Small intestine (tissue), 7 donors: ENCODE results near the gene MFRP. TPM values are rescaled to one million over a fixed set of nuclear protein-coding genes. Genes with fewer than 3 reads are reported as not detected.

ENCODE experiments used
- DNase-seq, 2 donors: peaks; one replicate each; pipeline versions ENCODE4 v3.0.0 to v3.0.0-alpha.2; 2013
- FAIRE-seq: peaks from 2 replicates; lab custom pipeline; 2012; peaks lifted over from hg19 to GRCh38; lab: Jason Lieb, UNC
- H3K27ac ChIP-seq, 3 donors: one replicate each; pipeline ENCODE4 v1.5.1; 2013; ENCODE audit warnings: low read length in 2 of 3, mild to moderate bottlenecking in 2 of 3, control low read depth in 1 of 3, inconsistent platforms in 1 of 3, low read depth in 1 of 3, moderate library complexity in 1 of 3
- H3K27me3 ChIP-seq, 3 donors: one replicate each; pipeline ENCODE4 v1.6.1; 2013; ENCODE audit warnings: low read length in 3 of 3, inconsistent platforms in 1 of 3; ENCODE audit not compliant: control insufficient read depth in 3 of 3, insufficient read depth in 3 of 3
- H3K36me3 ChIP-seq, 3 donors: one replicate each; pipeline ENCODE4 v1.6.1; 2013; ENCODE audit warnings: low read length in 3 of 3, inconsistent platforms in 1 of 3, low read depth in 1 of 3, mild to moderate bottlenecking in 1 of 3, moderate library complexity in 1 of 3; ENCODE audit not compliant: control insufficient read depth in 3 of 3, insufficient read depth in 2 of 3
- H3K4me1 ChIP-seq, 3 donors: one replicate each; pipeline ENCODE4 v1.6.1; 2013; ENCODE audit warnings: low read length in 2 of 3, inconsistent platforms in 1 of 3, low read depth in 1 of 3, mild to moderate bottlenecking in 1 of 3, moderate library complexity in 1 of 3; ENCODE audit not compliant: control insufficient read depth in 3 of 3, insufficient read depth in 2 of 3
- H3K4me3 ChIP-seq, 3 donors: one replicate each; pipeline ENCODE4 v1.5.1; 2013; ENCODE audit warnings: low read length in 3 of 3, control low read depth in 1 of 3, inconsistent platforms in 1 of 3, low read depth in 1 of 3, mild to moderate bottlenecking in 1 of 3, moderate library complexity in 1 of 3
- H3K9me3 ChIP-seq, 2 donors: one replicate each; pipeline ENCODE4 v1.6.1; 2013; ENCODE audit warnings: low read depth in 1 of 2, low read length in 1 of 2; ENCODE audit not compliant: control insufficient read depth in 2 of 2, insufficient read depth in 1 of 2
- WGBS, 3 donors: extraction: QIAGEN DNeasy Blood & Tissue Kit; methylation state at CpG; one replicate each; pipeline ENCODE4 v1.1.7; 2013; 5-methylcytosine and 5-hydroxymethylcytosine counted together
- polyA plus RNA-seq, 4 donors: library from polyadenylated mRNA; stranded (reverse) in 3 of 4; unstranded in 1 of 4; fragments of 200-250 nt in 3 of 4; fragments of 120-200 nt in 1 of 4; gene quantifications; one replicate each; pipeline versions ENCODE4 v1.2.1 to v1.2.3, GENCODE V29; 2013
- donor health status: healthy with polysubstance abuse.
- donor health status: control.
- donor health status: control.
- donor health status: Bipolar disorder and iron deficiency.
- donor health status: healthy.

Gene MFRP
- polyA plus RNA-seq, 4 donors: 0.03 TPM; not detected in 3

GRCh38 chr11:119369132-119369925 lies 22.8 kb upstream of the MFRP start:
- no peak for FAIRE-seq
- Histone ChIP-seq H3K4me3 (no peak overlapping the region), H3K4me1 (peaks cover 7 to 88% (median 18%) of the 10 kb centered on the region in 3 donors), H3K36me3 (peaks cover 0 to 2% (median 0%) of the 10 kb centered on the region in 3 donors), H3K27me3 (peaks cover 0 to 4% (median 0%) of the 10 kb centered on the region in 3 donors), H3K9me3 (no peaks in the 10 kb centered on the region), H3K27ac (peak overlapping the region; percentile 90 to 95 (median 94))
- 26 to 60% (median 36%) methylated on average over 13 of the region's 13 CpGs for WGBS, 3 donors
- peak; percentile 78 to 85 for DNase-seq

GRCh38 chr11:119368121-119369034 lies 21.9 kb upstream of the MFRP start:
- peak overlapping the region; percentile 90 to 95 (median 94) for H3K27ac ChIP-seq
- peaks cover 0 to 2% (median 0%) of the 10 kb centered on the region in 3 donors for H3K36me3 ChIP-seq
- H3K27me3 ChIP-seq: peaks cover 0 to 5% (median 0%) of the 10 kb centered on the region in 3 donors
- H3K4me3 ChIP-seq: no peak overlapping the region
- DNase-seq (peak; percentile 96 to 100), FAIRE-seq (no peak)
- H3K9me3 ChIP-seq: no peaks in the 10 kb centered on the region
- peaks cover 7 to 83% (median 20%) of the 10 kb centered on the region in 3 donors for H3K4me1 ChIP-seq
- 19 to 39% (median 28%) methylated on average over 15 to 17 of the region's 17 CpGs for WGBS, 3 donors

- peaks cover 0 to 2% (median 0%) of the 10 kb centered on the region in 3 donors for H3K36me3 ChIP-seq
- H3K27ac ChIP-seq: peak overlapping the region; percentile 90 to 94 (median 93)
- FAIRE-seq (no peak), DNase-seq (peak; percentile 57 to 59)
- no peaks in the 10 kb centered on the region for H3K9me3 ChIP-seq
- H3K4me3 ChIP-seq: no peak overlapping the region
- peaks cover 7 to 83% (median 20%) of the 10 kb centered on the region in 3 donors for H3K4me1 ChIP-seq
- H3K27me3 ChIP-seq: peaks cover 0 to 9% (median 0%) of the 10 kb centered on the region in 3 donors
- 16 to 47% (median 27%) methylated on average over 9 of the region's 9 CpGs for whole genome bisulfite sequencing, 3 donors
These were observed 21.2 kb upstream of the MFRP start for GRCh38 chr11:119367661-119368120.

GRCh38 chr11:119366690-119367620 lies 20.4 kb upstream of the MFRP start:
- peaks cover 0 to 9% (median 0%) of the 10 kb centered on the region in 3 donors for H3K27me3 ChIP-seq
- H3K9me3 ChIP-seq: no peaks in the 10 kb centered on the region
- WGBS, 3 donors: 78 to 83% (median 81%) methylated on average over 11 of the region's 11 CpGs
- peak overlapping the region in 2 of 3 donors; percentile 90 to 93 for H3K27ac ChIP-seq
- H3K4me1 ChIP-seq: peaks cover 7 to 88% (median 20%) of the 10 kb centered on the region in 3 donors
- H3K4me3 ChIP-seq: no peak overlapping the region
- no peak for DNase-seq
- peaks cover 0 to 2% (median 0%) of the 10 kb centered on the region in 3 donors for H3K36me3 ChIP-seq
- no peak for FAIRE-seq

GRCh38 chr11:119365071-119365591 lies 18.6 kb upstream of the MFRP start:
- Histone ChIP-seq H3K9me3 (no peaks in the 10 kb centered on the region), H3K4me1 (peaks cover 7 to 87% (median 13%) of the 10 kb centered on the region in 3 donors), H3K4me3 (no peak overlapping the region), H3K27me3 (peaks cover 0 to 9% (median 0%) of the 10 kb centered on the region in 3 donors), H3K27ac (peak overlapping the region in 1 of 3 donors; percentile 52), H3K36me3 (peaks cover 0 to 3% (median 0%) of the 10 kb centered on the region in 3 donors)
- FAIRE-seq (no peak), DNase-seq (no peak)
- 63 to 77% (median 73%) methylated on average over 6 of the region's 6 CpGs for WGBS, 3 donors

GRCh38 chr11:119363851-119364590 lies 17.5 kb upstream of the MFRP start:
- Histone ChIP-seq H3K36me3 (peaks cover 0 to 13% (median 3%) of the 10 kb centered on the region in 3 donors), H3K9me3 (no peaks in the 10 kb centered on the region), H3K27me3 (peaks cover 0 to 9% (median 0%) of the 10 kb centered on the region in 3 donors), H3K27ac (peak overlapping the region in 2 of 3 donors; percentile 16 to 88), H3K4me3 (peak overlapping the region; percentile 27 to 78 (median 55)), H3K4me1 (peaks cover 7 to 76% (median 10%) of the 10 kb centered on the region in 3 donors)
- FAIRE-seq (no peak), DNase-seq (peak; percentile 71 to 81)
- WGBS, 3 donors: 1 to 5% (median 3%) methylated on average over 30 to 88 of the region's 88 CpGs
